HEK293 (cell line): ENCODE results near the gene SFXN2.

ENCODE experiments used
- CTCF ChIA-PET: fragments of 350-600 bp; formaldehyde crosslinking; extraction: SDS; loops from one replicate; lab custom pipeline; 2021; ENCODE audit warnings: antibody characterized with exemption; lab: Yijun Ruan, JAX
- POLR2A ChIA-PET: fragments of 300-600 bp; formaldehyde crosslinking; extraction: SDS; loops from one replicate; lab custom pipeline; 2020; ENCODE audit warnings: antibody characterized with exemption, inconsistent platforms; lab: Yijun Ruan, JAX
- H3K27ac ChIP-seq: fragments of 200-500 bp; sonication (Bioruptor generic); 2 replicates; pipeline ENCODE4 v1.5.1; 2014; ENCODE audit warnings: low read depth, low read length, control low read depth, inconsistent platforms; ENCODE audit errors: extremely low read depth
- H3K36me3 ChIP-seq, 2 experiments: fragments of 200-500 bp in 1 of 2; sonication (Bioruptor generic) in 1 of 2; 1 replicate in 1 of 2; 2 replicates in 1 of 2; pipeline ENCODE4 v1.5.1; 2014 to 2017; ENCODE audit warnings: inconsistent platforms in 2 of 2, low read length in 2 of 2; ENCODE audit not compliant: control insufficient read depth in 2 of 2, insufficient read depth in 1 of 2
- H3K4me1 ChIP-seq: fragments of 200-500 bp; sonication (Bioruptor generic); 2 replicates; pipeline ENCODE4 v1.5.1; 2014; ENCODE audit warnings: mild to moderate bottlenecking, low read length, inconsistent platforms; ENCODE audit not compliant: control insufficient read depth, insufficient read depth
- H3K4me3 ChIP-seq: 2 replicates; pipeline ENCODE4 v1.5.1; 2011; ENCODE audit warnings: low read depth, mild to moderate bottlenecking, control low read depth, low read length, moderate library complexity
- H3K9me3 ChIP-seq: fragments of 200-500 bp; sonication (Bioruptor generic); 2 replicates; pipeline ENCODE4 v1.5.1; 2014; ENCODE audit warnings: low read depth, low read length, inconsistent platforms; ENCODE audit not compliant: control insufficient read depth, insufficient read depth
- BCL11A ChIP-seq: fragments of 450-650 bp; formaldehyde crosslinking; IDR thresholded peaks from 2 replicates; pipeline ENCODE4 v1.5.1; 2016; ENCODE audit warnings: low read depth, missing biosample characterization, missing genetic modification characterization
- HOXC10 ChIP-seq: sonication (generic); formaldehyde crosslinking; IDR thresholded peaks from 2 replicates; pipeline ENCODE4 v1.8.1; 2023; ENCODE audit warnings: mild to moderate bottlenecking, missing genetic modification reagents
- IKZF3 ChIP-seq: fragments of 450-650 bp; IDR thresholded peaks from 2 replicates; pipeline ENCODE4 v1.5.0; 2018; ENCODE audit warnings: missing biosample characterization, mild to moderate bottlenecking, missing genetic modification characterization, moderate library complexity
- INSM2 ChIP-seq: fragments of 450-650 bp; formaldehyde crosslinking; IDR thresholded peaks from 2 replicates; pipeline ENCODE4 v1.5.1; 2016; ENCODE audit warnings: missing biosample characterization, missing genetic modification characterization
- REPIN1 ChIP-seq: fragments of 450-650 bp; formaldehyde crosslinking; IDR thresholded peaks from 2 replicates; pipeline ENCODE4 v1.5.1; 2017; ENCODE audit warnings: missing biosample characterization, missing genetic modification characterization, low read depth
- SP7 ChIP-seq: fragments of 450-650 bp; formaldehyde crosslinking; IDR thresholded peaks from 2 replicates; pipeline ENCODE4 v1.5.1; 2016; ENCODE audit warnings: missing biosample characterization, missing genetic modification characterization
- ZBTB48 ChIP-seq: fragments of 450-650 bp; formaldehyde crosslinking; IDR thresholded peaks from 2 replicates; pipeline ENCODE4 v1.5.1; 2016; ENCODE audit warnings: missing biosample characterization, missing genetic modification characterization
- ZEB2 ChIP-seq: fragments of 450-650 bp; formaldehyde crosslinking; IDR thresholded peaks from 2 replicates; pipeline ENCODE4 v1.5.1; 2016; ENCODE audit warnings: missing biosample characterization, missing genetic modification characterization
- ZIC2 ChIP-seq: fragments of 450-650 bp; formaldehyde crosslinking; IDR thresholded peaks from 2 replicates; pipeline ENCODE4 v1.5.1; 2016; ENCODE audit warnings: missing biosample characterization, missing genetic modification characterization
- ZNF132 ChIP-seq: fragments of 450-650 bp; formaldehyde crosslinking; IDR thresholded peaks from 2 replicates; pipeline ENCODE4 v1.5.1; 2017; ENCODE audit warnings: missing biosample characterization, missing genetic modification characterization, borderline replicate concordance
- ZNF335 ChIP-seq: fragments of 450-650 bp; formaldehyde crosslinking; conservative IDR thresholded peaks from 2 replicates; pipeline ENCODE4 v1.5.1; 2016; ENCODE audit warnings: missing biosample characterization, missing genetic modification characterization
- ZNF391 ChIP-seq: fragments of 450-650 bp; formaldehyde crosslinking; IDR thresholded peaks from 2 replicates; pipeline ENCODE4 v1.5.1; 2016; ENCODE audit warnings: low read depth, missing biosample characterization, missing genetic modification characterization, borderline replicate concordance
- ZNF394 ChIP-seq: fragments of 450-650 bp; formaldehyde crosslinking; IDR thresholded peaks from 2 replicates; pipeline ENCODE4 v1.5.1; 2016; ENCODE audit warnings: missing biosample characterization, missing genetic modification characterization, mild to moderate bottlenecking, moderate library complexity, borderline replicate concordance
- ZNF404 ChIP-seq: fragments of 450-650 bp; formaldehyde crosslinking; IDR thresholded peaks from 2 replicates; pipeline ENCODE4 v1.5.1; 2017; ENCODE audit warnings: missing biosample characterization, missing genetic modification characterization
- ZNF623 ChIP-seq: fragments of 450-650 bp; formaldehyde crosslinking; IDR thresholded peaks from 2 replicates; pipeline ENCODE4 v1.5.1; 2016; ENCODE audit warnings: missing biosample characterization, missing genetic modification characterization
- ZNF76 ChIP-seq: fragments of 450-650 bp; formaldehyde crosslinking; IDR thresholded peaks from 2 replicates; pipeline ENCODE4; 2016; ENCODE audit warnings: low read depth, missing biosample characterization, missing genetic modification characterization, borderline replicate concordance
- ZNF768 ChIP-seq: fragments of 450-650 bp; formaldehyde crosslinking; IDR thresholded peaks from 2 replicates; pipeline ENCODE4 v1.5.1; 2018; ENCODE audit warnings: missing biosample characterization, mild to moderate bottlenecking, missing genetic modification characterization
- TF ChIP-seq, protein P1 (sequence below): fragments of 450-650 bp; formaldehyde crosslinking; IDR thresholded peaks from 2 replicates; pipeline ENCODE4 v1.5.1; 2016; ENCODE audit warnings: missing biosample characterization, missing genetic modification characterization
- TF ChIP-seq, protein P2 (sequence below): fragments of 450-650 bp; formaldehyde crosslinking; IDR thresholded peaks from 2 replicates; pipeline ENCODE4 v1.5.1; 2016; ENCODE audit warnings: missing biosample characterization, missing genetic modification characterization
- TF ChIP-seq, protein P3 (sequence below): fragments of 450-650 bp; IDR thresholded peaks from 2 replicates; pipeline ENCODE4 v1.5.1; 2018; ENCODE audit warnings: missing biosample characterization, mild to moderate bottlenecking, missing genetic modification characterization
- TF ChIP-seq, protein P4 (sequence below): fragments of 450-650 bp; formaldehyde crosslinking; IDR thresholded peaks from 2 replicates; pipeline ENCODE4 v1.5.1; 2016; ENCODE audit warnings: missing biosample characterization, missing genetic modification characterization
- TF ChIP-seq, protein P5 (sequence below): sonication (generic); formaldehyde crosslinking; IDR thresholded peaks from 2 replicates; pipeline ENCODE4 v1.8.1; 2022; ENCODE audit warnings: mild to moderate bottlenecking, moderate library complexity, missing genetic modification reagents

The SFXN2 gene

DNA sequence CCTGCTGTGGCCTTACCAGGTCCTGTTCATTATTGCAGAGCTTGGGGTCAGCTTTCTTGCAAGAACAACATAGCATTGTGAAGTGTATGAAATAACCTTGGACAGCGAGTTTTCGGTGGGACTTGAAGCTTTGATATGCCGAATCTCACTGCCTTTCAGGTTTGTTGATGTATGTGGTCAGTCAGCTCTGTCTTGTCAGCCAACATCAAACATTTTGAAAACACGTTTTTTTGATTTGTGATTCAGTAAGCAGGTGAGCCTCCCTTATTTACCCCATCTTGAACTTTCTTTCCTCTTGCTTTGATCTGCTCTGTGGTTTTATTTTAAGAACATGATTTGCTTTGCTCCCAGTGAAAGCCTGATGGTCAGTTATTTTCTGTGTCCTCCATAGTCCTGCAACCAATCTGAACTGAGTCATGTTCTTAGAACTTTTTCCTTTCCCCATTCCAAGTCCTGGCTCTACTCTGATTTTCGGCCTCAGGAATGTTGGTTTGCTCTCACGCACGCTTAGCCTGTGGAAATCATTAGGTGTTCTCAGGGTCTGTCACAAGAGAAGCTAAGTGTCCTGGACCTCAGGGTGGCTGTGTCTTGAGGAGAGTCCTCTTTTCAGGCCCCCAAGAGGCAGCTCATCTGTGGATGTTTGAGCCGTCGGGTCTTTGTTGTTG lies 38.0 kb downstream of the SFXN2 start:
- CTCF ChIA-PET: interaction anchor here (0.5 to 4.0 kb wide), 20 partner anchors 9 to 1550 kb away, joined by 3 to 47 read pairs (median 4); partner anchors contain the start of genes CYP17A1 and WBP1L
- no peaks in the 10 kb centered on the region for H3K4me1 ChIP-seq
- no peak overlapping the region for H3K4me3 ChIP-seq
- POLR2A ChIA-PET: interaction anchor here (3.4 kb wide), 1 partner anchor 8 kb away, joined by 12 read pairs; the partner anchor contains the start of gene WBP1L
- no peak overlapping the region for H3K27ac ChIP-seq
- H3K36me3 ChIP-seq: no peaks in the 10 kb centered on the region
- TF ChIP-seq ZEB2 (tag by site-specific recombination): no peak
- TF ChIP-seq SP7 (tag by site-specific recombination): no peak
- TF ChIP-seq HOXC10: no peak
- TF ChIP-seq ZNF391 (tag by site-specific recombination): no peak
- TF ChIP-seq ZNF404 (tag by site-specific recombination): no peak
- TF ChIP-seq, protein P1, sequence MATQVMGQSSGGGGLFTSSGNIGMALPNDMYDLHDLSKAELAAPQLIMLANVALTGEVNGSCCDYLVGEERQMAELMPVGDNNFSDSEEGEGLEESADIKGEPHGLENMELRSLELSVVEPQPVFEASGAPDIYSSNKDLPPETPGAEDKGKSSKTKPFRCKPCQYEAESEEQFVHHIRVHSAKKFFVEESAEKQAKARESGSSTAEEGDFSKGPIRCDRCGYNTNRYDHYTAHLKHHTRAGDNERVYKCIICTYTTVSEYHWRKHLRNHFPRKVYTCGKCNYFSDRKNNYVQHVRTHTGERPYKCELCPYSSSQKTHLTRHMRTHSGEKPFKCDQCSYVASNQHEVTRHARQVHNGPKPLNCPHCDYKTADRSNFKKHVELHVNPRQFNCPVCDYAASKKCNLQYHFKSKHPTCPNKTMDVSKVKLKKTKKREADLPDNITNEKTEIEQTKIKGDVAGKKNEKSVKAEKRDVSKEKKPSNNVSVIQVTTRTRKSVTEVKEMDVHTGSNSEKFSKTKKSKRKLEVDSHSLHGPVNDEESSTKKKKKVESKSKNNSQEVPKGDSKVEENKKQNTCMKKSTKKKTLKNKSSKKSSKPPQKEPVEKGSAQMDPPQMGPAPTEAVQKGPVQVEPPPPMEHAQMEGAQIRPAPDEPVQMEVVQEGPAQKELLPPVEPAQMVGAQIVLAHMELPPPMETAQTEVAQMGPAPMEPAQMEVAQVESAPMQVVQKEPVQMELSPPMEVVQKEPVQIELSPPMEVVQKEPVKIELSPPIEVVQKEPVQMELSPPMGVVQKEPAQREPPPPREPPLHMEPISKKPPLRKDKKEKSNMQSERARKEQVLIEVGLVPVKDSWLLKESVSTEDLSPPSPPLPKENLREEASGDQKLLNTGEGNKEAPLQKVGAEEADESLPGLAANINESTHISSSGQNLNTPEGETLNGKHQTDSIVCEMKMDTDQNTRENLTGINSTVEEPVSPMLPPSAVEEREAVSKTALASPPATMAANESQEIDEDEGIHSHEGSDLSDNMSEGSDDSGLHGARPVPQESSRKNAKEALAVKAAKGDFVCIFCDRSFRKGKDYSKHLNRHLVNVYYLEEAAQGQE (tag by site-specific recombination): 0 out of 2 replicates have a peak, but pooled peaks have one; percentile 32
- TF ChIP-seq ZNF623: no peak
- TF ChIP-seq ZNF394 (tag by site-specific recombination): no peak
- H3K9me3 ChIP-seq: no peaks in the 10 kb centered on the region

- no peaks in the 10 kb centered on the region for H3K36me3 ChIP-seq
- no peaks in the 10 kb centered on the region for H3K4me1 ChIP-seq
- CTCF ChIA-PET: interaction anchor here (0.5 to 4.0 kb wide), 22 partner anchors 10 to 933 kb away, joined by 3 to 47 read pairs (median 4); partner anchors contain the start of genes CYP17A1 and WBP1L
- no peak overlapping the region for H3K27ac ChIP-seq
- no peaks in the 10 kb centered on the region for H3K9me3 ChIP-seq
- H3K4me3 ChIP-seq: no peak overlapping the region
- POLR2A ChIA-PET: interaction anchor here (1.0 to 3.4 kb wide), 2 partner anchors 9 to 23 kb away, joined by 3 to 12 read pairs; partner anchors contain the start of gene WBP1L
- TF ChIP-seq, protein P2, sequence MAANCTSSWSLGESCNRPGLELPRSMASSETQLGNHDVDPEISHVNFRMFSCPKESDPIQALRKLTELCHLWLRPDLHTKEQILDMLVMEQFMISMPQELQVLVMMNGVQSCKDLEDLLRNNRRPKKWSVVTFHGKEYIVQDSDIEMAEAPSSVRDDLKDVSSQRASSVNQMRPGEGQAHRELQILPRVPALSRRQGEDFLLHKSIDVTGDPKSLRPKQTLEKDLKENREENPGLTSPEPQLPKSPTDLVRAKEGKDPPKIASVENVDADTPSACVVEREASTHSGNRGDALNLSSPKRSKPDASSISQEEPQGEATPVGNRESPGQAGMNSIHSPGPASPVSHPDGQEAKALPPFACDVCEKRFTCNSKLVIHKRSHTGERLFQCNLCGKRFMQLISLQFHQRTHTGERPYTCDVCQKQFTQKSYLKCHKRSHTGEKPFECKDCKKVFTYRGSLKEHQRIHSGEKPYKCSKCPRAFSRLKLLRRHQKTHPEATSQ: no peak
- TF ChIP-seq REPIN1 (tag by site-specific recombination) (no peak), BCL11A (no peak), ZNF132 (no peak), ZNF768 (tag by site-specific recombination) (no peak), INSM2 (no peak), IKZF3 (tag by site-specific recombination) (no peak), ZNF335 (tag by site-specific recombination) (no peak), ZNF76 (tag by site-specific recombination) (no peak), ZBTB48 (tag by site-specific recombination) (no peak), ZIC2 (tag by site-specific recombination) (no peak)
- TF ChIP-seq, protein P3, sequence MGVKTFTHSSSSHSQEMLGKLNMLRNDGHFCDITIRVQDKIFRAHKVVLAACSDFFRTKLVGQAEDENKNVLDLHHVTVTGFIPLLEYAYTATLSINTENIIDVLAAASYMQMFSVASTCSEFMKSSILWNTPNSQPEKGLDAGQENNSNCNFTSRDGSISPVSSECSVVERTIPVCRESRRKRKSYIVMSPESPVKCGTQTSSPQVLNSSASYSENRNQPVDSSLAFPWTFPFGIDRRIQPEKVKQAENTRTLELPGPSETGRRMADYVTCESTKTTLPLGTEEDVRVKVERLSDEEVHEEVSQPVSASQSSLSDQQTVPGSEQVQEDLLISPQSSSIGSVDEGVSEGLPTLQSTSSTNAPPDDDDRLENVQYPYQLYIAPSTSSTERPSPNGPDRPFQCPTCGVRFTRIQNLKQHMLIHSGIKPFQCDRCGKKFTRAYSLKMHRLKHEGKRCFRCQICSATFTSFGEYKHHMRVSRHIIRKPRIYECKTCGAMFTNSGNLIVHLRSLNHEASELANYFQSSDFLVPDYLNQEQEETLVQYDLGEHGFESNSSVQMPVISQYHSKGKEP (tag by site-specific recombination): peak; percentile 40
- TF ChIP-seq, protein P4, sequence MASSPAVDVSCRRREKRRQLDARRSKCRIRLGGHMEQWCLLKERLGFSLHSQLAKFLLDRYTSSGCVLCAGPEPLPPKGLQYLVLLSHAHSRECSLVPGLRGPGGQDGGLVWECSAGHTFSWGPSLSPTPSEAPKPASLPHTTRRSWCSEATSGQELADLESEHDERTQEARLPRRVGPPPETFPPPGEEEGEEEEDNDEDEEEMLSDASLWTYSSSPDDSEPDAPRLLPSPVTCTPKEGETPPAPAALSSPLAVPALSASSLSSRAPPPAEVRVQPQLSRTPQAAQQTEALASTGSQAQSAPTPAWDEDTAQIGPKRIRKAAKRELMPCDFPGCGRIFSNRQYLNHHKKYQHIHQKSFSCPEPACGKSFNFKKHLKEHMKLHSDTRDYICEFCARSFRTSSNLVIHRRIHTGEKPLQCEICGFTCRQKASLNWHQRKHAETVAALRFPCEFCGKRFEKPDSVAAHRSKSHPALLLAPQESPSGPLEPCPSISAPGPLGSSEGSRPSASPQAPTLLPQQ (tag by site-specific recombination): no peak
- TF ChIP-seq, protein P5, sequence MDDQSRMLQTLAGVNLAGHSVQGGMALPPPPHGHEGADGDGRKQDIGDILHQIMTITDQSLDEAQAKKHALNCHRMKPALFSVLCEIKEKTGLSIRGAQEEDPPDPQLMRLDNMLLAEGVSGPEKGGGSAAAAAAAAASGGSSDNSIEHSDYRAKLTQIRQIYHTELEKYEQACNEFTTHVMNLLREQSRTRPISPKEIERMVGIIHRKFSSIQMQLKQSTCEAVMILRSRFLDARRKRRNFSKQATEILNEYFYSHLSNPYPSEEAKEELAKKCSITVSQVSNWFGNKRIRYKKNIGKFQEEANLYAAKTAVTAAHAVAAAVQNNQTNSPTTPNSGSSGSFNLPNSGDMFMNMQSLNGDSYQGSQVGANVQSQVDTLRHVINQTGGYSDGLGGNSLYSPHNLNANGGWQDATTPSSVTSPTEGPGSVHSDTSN (CRISPR knock-in tag): no peak
These were observed 38.7 kb downstream of the SFXN2 start for GRCh38 chr10:102752934-102753664.
